ES-I3 (cell line): ENCODE results near the gene NUP214.
"Not testable (repeated sequence)": the region's sequence is repeated elsewhere in the genome, so short reads cannot be mapped to it uniquely, and the experiment has no call there.

Experiments
- H3K36me3 ChIP-seq: 2 replicates; pipeline ENCODE4 v1.6.1; 2013; ENCODE audit warnings: mild to moderate bottlenecking, low read length, control low read depth, moderate library complexity; ENCODE audit not compliant: insufficient read depth
- H3K4me1 ChIP-seq: 2 replicates; pipeline ENCODE4 v1.6.1; 2013; ENCODE audit warnings: mild to moderate bottlenecking, control low read depth, low read length; ENCODE audit not compliant: insufficient read depth
- H3K9ac ChIP-seq: 2 replicates; pipeline ENCODE4 v1.6.1; 2013; ENCODE audit warnings: low read depth, mild to moderate bottlenecking, low read length, moderate library complexity
- H3K9me3 ChIP-seq: 2 replicates; pipeline ENCODE4 v1.6.1; 2013; ENCODE audit warnings: mild to moderate bottlenecking, low read length, moderate library complexity; ENCODE audit not compliant: control insufficient read depth, insufficient read depth

NUP214 gene

DNA sequence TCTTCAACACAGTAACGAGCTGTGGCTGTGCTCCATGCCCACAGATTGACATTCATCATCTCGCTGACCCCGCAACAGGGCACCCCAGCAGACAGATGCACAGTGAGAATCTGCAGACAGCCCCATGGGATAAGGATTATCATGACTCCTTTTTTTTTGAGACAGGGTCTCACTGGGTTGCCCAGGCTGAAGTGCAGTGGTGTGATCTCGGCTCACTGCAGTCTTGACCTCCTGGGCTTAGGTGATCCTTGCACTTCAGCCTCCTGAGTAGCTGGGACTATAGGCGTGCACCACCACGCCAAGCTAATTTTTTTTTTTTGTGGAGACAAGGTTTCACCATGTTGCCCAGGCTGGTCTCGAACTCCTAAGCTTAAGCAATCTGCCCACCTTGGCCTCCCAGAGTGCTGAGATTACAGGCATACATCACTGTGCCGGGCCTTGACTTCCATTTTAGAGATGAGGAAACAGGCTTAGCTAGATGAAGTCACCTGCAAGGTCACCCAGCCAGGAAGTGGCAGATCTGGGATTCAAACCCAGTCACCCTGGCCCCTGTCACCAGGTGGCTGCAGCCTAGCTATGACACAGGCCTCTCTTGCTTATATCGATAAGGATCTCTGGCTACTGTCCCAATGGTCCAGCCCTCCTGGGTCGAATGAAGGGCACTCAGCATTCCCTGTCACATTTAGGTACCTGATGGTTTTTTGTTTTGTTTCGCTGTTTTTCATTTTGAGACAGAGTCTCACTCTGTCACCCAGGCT lies 24.0 kb upstream of the NUP214 start:
- Histone ChIP-seq H3K9me3 (no peaks in the 10 kb centered on the region), H3K36me3 (no peaks in the 10 kb centered on the region; the same call in 1 of the 2 replicates), H3K4me1 (peaks cover 46% of the 10 kb centered on the region), H3K9ac (no peak overlapping the region)

DNA sequence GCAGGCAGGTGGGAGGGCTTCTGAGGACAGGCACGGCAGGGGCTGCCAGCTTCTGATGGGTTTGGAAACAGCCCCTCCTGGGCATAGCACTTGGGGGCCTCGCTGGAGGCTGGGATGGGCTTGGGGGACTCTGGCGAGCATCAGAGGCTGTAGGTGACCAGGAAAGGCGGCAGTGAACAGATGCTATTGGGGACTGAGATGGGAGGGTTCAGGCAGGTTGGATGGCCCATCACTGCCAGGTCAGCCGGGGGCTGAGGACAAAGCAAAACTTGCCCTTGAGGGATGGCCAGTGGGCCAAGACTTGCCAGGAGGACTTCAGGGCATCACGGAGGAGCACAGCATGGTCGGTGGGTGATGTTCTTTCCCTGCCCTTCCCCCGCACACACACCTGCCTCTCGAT lies 22.4 kb upstream of the NUP214 start:
- H3K9me3 ChIP-seq, result no peaks in the 10 kb centered on the region
- H3K36me3 ChIP-seq, result no peaks in the 10 kb centered on the region; the same call in none of the 2 replicates
- peaks cover 39% of the 10 kb centered on the region for H3K4me1 ChIP-seq
- H3K9ac ChIP-seq, result no peak overlapping the region

DNA sequence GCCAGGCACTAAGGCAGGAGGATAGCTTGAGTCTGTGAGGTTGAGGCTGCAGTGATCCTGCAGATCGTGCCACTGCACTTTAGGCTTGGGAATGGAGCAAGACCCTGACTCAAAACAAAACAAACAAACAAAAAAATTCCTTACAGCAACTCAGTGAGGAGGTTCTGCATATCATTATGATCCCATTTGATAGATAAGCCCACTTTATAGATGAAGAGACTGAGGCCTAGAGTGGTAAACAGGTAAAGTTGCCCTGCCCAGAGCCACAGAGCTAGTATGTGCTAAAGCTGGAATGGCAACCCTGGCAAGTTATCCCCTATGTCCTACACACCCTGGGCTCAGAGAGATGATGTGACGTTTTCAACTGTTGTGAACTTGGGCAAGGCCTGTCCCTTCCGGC lies 21.9 kb upstream of the NUP214 start:
- Histone ChIP-seq H3K4me1 (peaks cover 35% of the 10 kb centered on the region), H3K9me3 (no peaks in the 10 kb centered on the region), H3K9ac (no peak overlapping the region), H3K36me3 (no peaks in the 10 kb centered on the region; the same call in none of the 2 replicates)

DNA sequence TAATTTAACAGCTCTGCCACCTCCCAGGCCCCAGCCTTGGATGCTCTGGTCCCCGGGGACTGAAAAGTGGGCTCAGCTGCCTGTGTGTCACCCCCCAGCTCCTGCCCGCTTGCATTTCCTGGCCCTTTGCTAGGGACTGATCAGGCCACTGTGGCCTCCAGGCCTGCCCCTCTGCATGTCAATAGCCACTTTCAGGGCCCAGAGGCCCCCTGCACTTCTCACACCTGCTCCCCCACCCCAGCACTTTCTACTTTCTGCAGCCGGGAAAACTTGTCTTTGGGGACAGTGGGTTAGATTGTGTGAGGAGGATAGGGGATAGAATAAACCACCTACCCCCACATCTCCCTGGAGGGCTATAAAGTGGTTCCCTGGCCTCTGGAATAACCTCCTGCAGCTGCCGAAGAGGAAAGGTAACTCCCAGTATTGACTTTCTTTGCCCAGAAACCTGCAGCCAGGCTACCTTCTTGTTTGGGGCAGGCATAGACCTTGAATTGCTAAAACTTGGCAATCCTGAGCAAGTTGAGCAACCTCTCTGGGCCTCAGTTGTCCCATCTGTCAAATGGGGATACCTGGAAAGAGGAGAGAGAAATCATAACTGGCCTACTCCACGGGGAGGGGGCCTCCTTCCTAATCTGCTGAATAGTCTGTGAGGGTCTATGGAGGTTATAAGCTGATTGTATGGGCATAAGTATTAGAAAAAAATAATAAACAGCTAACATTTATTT lies 21.2 kb upstream of the NUP214 start:
- H3K9ac ChIP-seq, result no peak overlapping the region
- no peaks in the 10 kb centered on the region; the same call in none of the 2 replicates for H3K36me3 ChIP-seq
- peaks cover 29% of the 10 kb centered on the region for H3K4me1 ChIP-seq
- no peaks in the 10 kb centered on the region for H3K9me3 ChIP-seq

DNA sequence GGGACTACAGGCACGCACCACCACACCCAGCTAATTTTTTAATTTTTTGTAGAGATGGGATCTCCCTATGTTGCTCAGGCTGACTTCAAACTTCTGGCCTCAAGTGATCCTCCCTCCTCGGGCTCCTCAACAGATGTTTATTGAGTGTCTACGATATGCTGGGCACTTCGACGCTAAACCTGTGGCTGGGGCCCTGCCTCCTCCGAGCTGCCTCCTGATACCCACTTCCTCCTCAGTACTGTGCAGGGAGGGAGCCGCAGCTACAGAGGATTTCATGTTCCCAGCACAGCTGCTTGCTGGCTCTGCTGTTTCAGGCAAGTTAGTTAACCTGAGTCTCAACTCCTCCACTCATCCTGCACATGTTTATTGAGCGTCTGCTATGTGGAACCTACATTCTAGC lies 19.4 kb upstream of the NUP214 start:
- no peak overlapping the region for H3K9ac ChIP-seq
- H3K4me1 ChIP-seq, result peaks cover 20% of the 10 kb centered on the region
- H3K9me3 ChIP-seq, result no peaks in the 10 kb centered on the region
- H3K36me3 ChIP-seq, result no peaks in the 10 kb centered on the region; the same call in none of the 2 replicates

DNA sequence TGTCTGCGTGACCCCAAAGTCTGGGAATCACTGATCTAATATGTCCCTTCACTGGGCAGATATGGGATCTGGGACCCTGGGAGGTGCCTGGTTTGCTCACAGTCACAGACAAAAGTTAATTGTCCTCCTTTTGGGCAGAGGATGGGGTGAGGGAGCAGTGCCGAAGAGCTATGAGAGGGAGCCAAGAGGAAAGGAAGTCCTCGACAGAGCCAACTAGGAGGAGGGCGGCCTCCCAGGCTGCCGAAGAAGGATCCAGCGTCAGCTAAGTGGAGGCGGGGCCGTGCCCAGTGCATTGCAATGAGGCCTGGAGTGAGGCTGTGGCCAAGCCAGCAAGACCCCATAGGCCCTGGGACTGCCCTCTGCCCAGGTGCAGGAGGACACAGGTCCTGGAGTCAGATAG lies 17.6 kb upstream of the NUP214 start:
- Histone ChIP-seq H3K9me3 (no peaks in the 10 kb centered on the region), H3K9ac (no peak overlapping the region), H3K4me1 (peaks cover 34% of the 10 kb centered on the region), H3K36me3 (no peaks in the 10 kb centered on the region; the same call in 1 of the 2 replicates)

DNA sequence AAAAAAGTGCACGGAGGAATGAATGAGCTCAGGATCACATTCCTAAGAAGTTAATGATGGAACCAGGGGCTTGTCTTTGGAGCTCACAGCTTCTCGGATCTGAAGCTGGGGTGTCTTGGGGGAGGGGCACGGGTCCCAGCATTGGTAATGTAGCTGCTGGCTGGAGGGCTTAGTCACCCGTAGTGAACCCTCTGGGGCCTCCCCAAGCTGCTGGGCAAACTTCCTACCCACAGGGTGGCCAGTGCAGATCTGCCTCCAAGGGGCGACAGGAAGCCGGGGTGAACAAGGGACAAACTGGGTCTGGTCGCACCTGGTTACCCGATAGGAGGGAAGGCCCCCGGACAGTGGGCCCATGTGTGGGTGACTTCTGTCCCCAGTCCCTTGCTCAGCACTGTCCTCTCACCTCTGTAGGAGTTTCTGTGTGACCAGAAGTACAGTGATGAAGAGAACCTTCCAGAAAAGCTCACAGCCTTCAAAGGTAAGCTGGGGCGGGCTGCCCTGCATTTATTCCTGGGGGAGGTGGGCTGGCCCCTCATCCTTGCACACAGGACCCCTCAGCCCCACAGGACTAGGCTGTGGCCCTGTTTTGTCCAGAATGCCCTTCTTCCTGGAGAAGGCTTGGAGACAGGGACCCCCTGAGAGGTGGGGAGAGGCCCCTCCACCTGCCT lies 14.1 kb upstream of the NUP214 start:
- Histone ChIP-seq H3K9me3 (no peaks in the 10 kb centered on the region), H3K36me3 (no peaks in the 10 kb centered on the region; the same call in 1 of the 2 replicates), H3K4me1 (peaks cover 21% of the 10 kb centered on the region), H3K9ac (peak overlapping the region; percentile 5; the same call in 1 of the 2 replicates)

DNA sequence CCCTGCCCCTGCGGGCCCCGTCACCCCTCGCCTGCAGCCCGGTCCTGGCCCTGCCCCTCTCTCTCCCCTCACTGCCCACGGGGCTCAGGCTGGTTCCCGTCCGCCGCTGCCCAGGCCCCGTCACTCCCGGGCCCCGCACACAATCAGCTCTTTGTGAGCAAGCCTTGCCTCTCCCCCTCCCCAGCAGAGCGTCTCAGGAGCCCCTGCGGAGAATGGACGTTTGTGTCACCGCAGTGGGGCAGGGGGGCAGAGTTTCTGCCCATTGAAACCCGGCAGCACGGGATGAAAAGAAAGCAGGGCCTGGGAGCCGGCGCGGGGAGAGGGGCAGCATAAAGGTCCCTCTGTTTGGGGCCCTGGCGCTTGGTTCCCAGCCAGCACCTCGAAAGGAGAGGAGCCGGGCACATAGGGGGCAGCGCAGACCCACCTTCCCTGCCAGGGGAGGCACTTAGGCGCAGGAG lies 13.5 kb upstream of the NUP214 start:
- Histone ChIP-seq H3K9ac (peak overlapping the region; percentile 5; the same call in 1 of the 2 replicates), H3K9me3 (no peaks in the 10 kb centered on the region), H3K4me1 (peaks cover 21% of the 10 kb centered on the region), H3K36me3 (no peaks in the 10 kb centered on the region; the same call in 1 of the 2 replicates)

DNA sequence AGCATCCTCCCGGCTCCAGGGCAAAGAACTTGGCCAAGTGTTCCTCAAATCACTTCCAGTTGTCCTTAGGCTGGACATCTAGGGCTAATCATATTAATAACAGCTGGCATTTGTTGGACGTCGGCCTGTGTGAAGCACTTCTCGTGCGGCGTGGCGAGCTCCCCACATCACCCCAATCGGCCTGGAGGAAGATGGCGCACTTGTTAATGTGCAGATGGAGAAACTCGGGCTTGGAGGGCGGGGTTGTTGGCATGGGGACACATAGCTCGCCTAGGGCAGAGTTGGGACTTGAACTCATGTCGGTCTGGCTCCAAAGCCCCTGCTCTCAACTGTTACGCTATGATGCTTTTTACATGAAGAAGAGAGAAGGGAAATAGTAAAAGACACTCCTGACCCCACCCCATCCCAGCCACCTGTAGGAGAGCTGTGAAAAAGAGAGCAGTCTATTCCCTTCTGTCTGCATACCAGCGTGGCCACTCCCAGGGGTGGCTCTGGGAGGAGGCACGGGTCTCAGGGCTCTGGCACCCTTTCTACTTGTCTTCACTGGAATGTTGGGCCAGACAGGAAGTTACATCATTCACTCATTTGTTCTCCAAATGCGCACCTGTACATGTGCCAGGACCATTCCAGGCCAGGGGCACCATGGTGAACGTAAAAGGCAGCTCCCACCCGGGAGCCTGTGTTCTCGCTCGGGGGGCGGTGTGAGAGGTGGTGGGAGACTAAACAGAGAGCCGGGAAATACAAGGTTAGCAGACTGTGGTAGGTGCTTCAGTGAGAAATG lies 12.8 kb upstream of the NUP214 start:
- H3K9me3 ChIP-seq, result no peaks in the 10 kb centered on the region
- H3K4me1 ChIP-seq, result peaks cover 21% of the 10 kb centered on the region
- no peak overlapping the region for H3K9ac ChIP-seq
- H3K36me3 ChIP-seq, result no peaks in the 10 kb centered on the region; the same call in 1 of the 2 replicates

DNA sequence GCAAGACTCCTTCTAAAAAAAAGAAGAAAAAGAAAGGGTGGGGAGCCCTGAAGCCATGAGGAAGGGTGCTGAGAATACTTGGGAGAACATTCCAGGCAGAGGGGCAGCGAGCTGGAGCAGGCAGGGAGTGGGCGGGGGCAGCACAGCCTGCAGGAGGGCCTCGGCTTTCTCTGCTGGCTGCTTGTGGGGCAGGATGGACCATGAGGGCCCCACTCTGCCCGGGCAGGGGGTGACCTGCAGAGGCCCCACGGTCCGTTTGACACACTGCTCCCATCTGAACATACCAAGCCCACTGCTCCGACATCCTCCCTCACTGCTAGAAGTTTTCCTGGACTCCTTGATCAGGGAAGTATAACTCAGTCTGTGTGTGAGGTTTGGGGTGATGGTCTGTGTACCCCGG lies 11.7 kb upstream of the NUP214 start:
- Histone ChIP-seq H3K4me1 (peaks cover 21% of the 10 kb centered on the region), H3K9me3 (no peaks in the 10 kb centered on the region), H3K36me3 (no peaks in the 10 kb centered on the region; the same call in none of the 2 replicates), H3K9ac (no peak overlapping the region)

DNA sequence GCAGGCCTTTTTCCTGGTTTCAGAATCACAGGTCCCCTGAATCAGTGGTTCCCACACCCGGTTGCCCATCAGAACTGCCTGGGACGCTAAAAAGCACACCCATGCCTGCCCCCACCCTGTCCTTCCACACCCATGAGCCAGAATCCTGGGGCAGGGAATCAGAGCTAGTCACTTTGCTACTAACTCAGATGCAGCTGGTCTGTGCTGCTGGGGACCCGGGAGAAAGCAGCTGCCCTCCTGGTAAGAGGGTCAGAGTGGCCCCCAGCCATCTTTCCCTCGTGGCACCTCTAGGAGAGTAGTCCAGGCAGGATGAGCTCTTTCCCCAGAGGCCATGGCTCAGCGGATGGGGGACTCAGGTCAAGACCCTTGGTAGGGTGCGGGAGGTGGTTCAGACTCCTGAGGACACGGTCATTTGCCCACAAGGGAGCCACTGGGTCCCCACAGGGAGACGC lies 11.3 kb upstream of the NUP214 start:
- H3K9ac ChIP-seq, result no peak overlapping the region
- peaks cover 21% of the 10 kb centered on the region for H3K4me1 ChIP-seq
- H3K9me3 ChIP-seq, result no peaks in the 10 kb centered on the region
- no peaks in the 10 kb centered on the region; the same call in none of the 2 replicates for H3K36me3 ChIP-seq

DNA sequence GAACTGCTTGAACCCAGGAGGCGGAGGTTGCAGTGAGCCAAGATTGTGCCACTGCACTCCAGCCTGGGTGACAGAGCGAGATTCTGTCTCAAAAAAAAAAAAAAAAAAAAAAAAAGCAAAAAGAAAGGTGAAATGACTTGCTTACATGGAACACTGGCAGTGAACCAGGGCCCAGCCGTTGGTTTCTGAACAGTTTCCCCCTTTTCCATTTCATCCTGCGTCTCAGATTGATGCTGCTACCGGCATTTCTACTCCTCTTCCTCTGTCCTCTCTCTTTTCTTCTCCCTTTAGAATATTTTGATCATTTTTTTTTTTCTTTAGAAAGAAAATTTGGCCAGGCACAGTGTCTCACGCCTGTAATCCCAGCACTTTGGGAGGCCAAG lies 10.0 kb upstream of the NUP214 start:
- not testable (repeated sequence) for H3K36me3 ChIP-seq, H3K9me3 ChIP-seq, H3K9ac ChIP-seq
- peaks cover 18% of the 10 kb centered on the region for H3K4me1 ChIP-seq

DNA sequence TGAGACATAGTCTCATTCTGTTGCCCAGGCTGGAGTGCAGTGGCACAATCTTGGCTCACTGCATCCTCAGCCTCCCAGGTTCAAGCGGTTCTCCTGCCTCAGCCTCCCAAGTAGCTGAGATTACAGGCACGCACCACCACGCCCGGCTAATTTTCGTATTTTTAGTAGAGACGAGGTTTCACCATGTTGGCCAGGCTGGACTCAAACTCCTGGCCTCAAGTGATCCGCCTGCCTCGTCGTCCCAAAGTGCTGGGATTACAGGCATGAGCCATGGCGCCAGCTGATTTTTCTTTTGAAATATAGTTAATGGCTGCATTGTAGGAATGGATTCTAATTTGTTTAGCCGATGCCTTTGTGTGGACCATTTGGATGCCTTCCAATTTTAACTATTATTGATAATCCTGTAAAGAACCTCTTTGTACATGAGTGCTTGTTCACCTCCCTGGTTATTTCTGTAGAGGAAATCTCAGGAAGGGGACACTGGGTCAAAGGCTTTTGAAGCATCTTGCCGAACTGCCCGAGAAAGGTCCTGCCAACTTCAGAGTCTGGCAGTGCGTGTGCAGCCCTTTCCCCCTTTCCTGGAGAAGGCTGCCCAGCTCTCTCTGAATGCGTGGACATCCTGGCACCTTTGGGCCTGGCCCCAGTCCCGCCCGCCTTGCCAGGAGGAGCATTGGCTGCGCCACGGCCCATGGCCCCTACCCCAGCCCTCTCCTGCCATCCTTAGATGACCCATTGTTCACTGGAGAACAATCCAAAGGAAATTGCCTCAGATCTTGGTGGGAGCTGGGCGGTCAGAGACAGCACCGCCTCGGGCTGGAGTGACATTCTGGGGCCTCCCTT lies 8.9 kb upstream of the NUP214 start:
- Histone ChIP-seq H3K9me3 (no peaks in the 10 kb centered on the region), H3K9ac (no peak overlapping the region), H3K36me3 (no peaks in the 10 kb centered on the region; the same call in none of the 2 replicates), H3K4me1 (peaks cover 11% of the 10 kb centered on the region)
